Left lung (tissue), 10 donors: Measurements from ENCODE around the gene DLGAP1. TPM values are rescaled to one million over a fixed set of nuclear protein-coding genes. Genes with fewer than 3 reads are reported as not detected.

Source experiments
- ATAC-seq: fragments of 200-7000 bp; cut with Tn5 transposase; one replicate; pipeline ENCODE4 v1.9.1; 2020; ENCODE audit warnings: moderate library complexity
- DNase-seq, 4 donors: peaks; one replicate each; pipeline ENCODE4 v3.0.0-alpha.2; 2013 to 2020
- H3K27ac ChIP-seq, 2 donors: fragments of 200-600 bp; sonication (generic) in 1 of 2; one replicate each; pipeline versions ENCODE4 v1.5.0 to v1.8.0; 2020 to 2021
- H3K27me3 ChIP-seq, 2 donors: fragments of 200-600 bp; sonication (generic) in 1 of 2; one replicate each; pipeline versions ENCODE4 v1.5.0 to v1.8.0; 2020 to 2021
- H3K36me3 ChIP-seq, 2 donors: fragments of 200-600 bp; sonication (generic) in 1 of 2; one replicate each; pipeline versions ENCODE4 v1.5.0 to v1.8.0; 2020 to 2021
- H3K4me1 ChIP-seq, 2 donors: fragments of 200-600 bp; one replicate each; pipeline ENCODE4 v1.8.0; 2021
- H3K4me3 ChIP-seq, 2 donors: fragments of 200-600 bp; sonication (generic) in 1 of 2; one replicate each; pipeline versions ENCODE4 v1.5.0 to v1.8.0; 2020 to 2021; ENCODE audit warnings: mild to moderate bottlenecking in 1 of 2
- H3K9me3 ChIP-seq, 2 donors: fragments of 200-600 bp; sonication (generic) in 1 of 2; one replicate each; pipeline versions ENCODE4 v1.5.0 to v1.8.0; 2020 to 2021
- CTCF ChIP-seq, 2 donors: fragments of 200-600 bp; sonication (generic) in 1 of 2; IDR thresholded peaks; one replicate each; pipeline versions ENCODE4 v1.5.0 to v1.8.0; 2021; ENCODE audit warnings: antibody characterized with exemption in 2 of 2
- intact Hi-C, 2 donors: fragments of 100-400 bp; cut with DNase I; formaldehyde crosslinking; loops; one replicate each; pipeline versions ENCODE4 v1.11.2 to v1.14.2; 2022
- polyA plus RNA-seq, 6 donors: library from polyadenylated mRNA; unstranded; fragments of 120-200 nt; gene quantifications; one replicate each; pipeline ENCODE4 v1.2.1, GENCODE V29; 2013; ENCODE audit not compliant: insufficient read length in 6 of 6
- total RNA-seq, 2 donors: library from RNA; stranded (reverse); fragmentation: NEBNext Ultra II Directional; extraction: Animal tissue kit (Norgen Biotek cat#: 25700); gene quantifications; one replicate each; pipeline ENCODE4 v1.2.1, GENCODE V29; 2021
- donor health status: DM: no; HTN: yes; CAD: no.
- donor health status: DM: no; HTN: no; CAD: no.

DLGAP1 gene
- total and polyA plus RNA-seq, 8 donors = 1.6 to 4.0 (median 2.1) TPM

GRCh38 chr18:3663870-3664512 lies 791.1 kb downstream of the DLGAP1 start:
- Histone ChIP-seq H3K9me3 (no peaks in the 10 kb centered on the region), H3K36me3 (no peaks in the 10 kb centered on the region), H3K4me3 (no peak overlapping the region), H3K27me3 (no peaks in the 10 kb centered on the region), H3K4me1 (peaks cover 0 to 39% of the 10 kb centered on the region in 2 donors), H3K27ac (peak overlapping the region in 1 of 2 donors; percentile 69)
- intact Hi-C loops = loop anchor here (10.0 kb wide), 2 partner anchors 199 to 379 kb away; no protein-coding TSS in a partner anchor
- TF ChIP-seq CTCF (IDR thresholded peaks at IDR 0.05) = no peak
- ATAC-seq = no peak
- no peak for DNase-seq

GRCh38 chr18:3661989-3662388 lies 793.1 kb downstream of the DLGAP1 start:
- intact Hi-C loops = loop anchor here (10.0 kb wide), 2 partner anchors 197 to 377 kb away; no protein-coding TSS in a partner anchor
- peak overlapping the region in 1 of 2 donors; percentile 89 for H3K27ac ChIP-seq

GRCh38 chr18:3660739-3661515 lies 794.2 kb downstream of the DLGAP1 start:
- no peak overlapping the region for H3K4me3 ChIP-seq
- peaks cover 0 to 34% of the 10 kb centered on the region in 2 donors for H3K4me1 ChIP-seq
- no peak for DNase-seq
- H3K9me3 ChIP-seq = no peaks in the 10 kb centered on the region
- intact Hi-C loops = loop anchor here (10.0 kb wide), 2 partner anchors 196 to 376 kb away; no protein-coding TSS in a partner anchor
- H3K36me3 ChIP-seq = no peaks in the 10 kb centered on the region
- peak overlapping the region; percentile 52 to 89 for H3K27ac ChIP-seq
- H3K27me3 ChIP-seq = no peaks in the 10 kb centered on the region
- no peak for TF ChIP-seq CTCF (IDR thresholded peaks at IDR 0.05)
- ATAC-seq = peak; percentile 48

More at GRCh38 chr18:3661989-3662388, 793.1 kb downstream of the DLGAP1 start:
- no peaks in the 10 kb centered on the region for H3K27me3 ChIP-seq
- no peaks in the 10 kb centered on the region for H3K9me3 ChIP-seq
- no peak overlapping the region for H3K4me3 ChIP-seq
- no peaks in the 10 kb centered on the region for H3K36me3 ChIP-seq
- no peak for DNase-seq
- no peak for ATAC-seq
- H3K4me1 ChIP-seq = peaks cover 0 to 39% of the 10 kb centered on the region in 2 donors
- TF ChIP-seq CTCF (IDR thresholded peaks at IDR 0.05) = no peak

- H3K4me3 ChIP-seq = no peak overlapping the region
- intact Hi-C loops = no loop called here
- no peaks in the 10 kb centered on the region for H3K9me3 ChIP-seq
- peaks cover 0 to 23% of the 10 kb centered on the region in 2 donors for H3K4me1 ChIP-seq
- H3K27me3 ChIP-seq = no peaks in the 10 kb centered on the region
- ATAC-seq (no peak), DNase-seq (no peak)
- H3K27ac ChIP-seq = no peak overlapping the region
- TF ChIP-seq CTCF (IDR thresholded peaks at IDR 0.05) = no peak
- no peaks in the 10 kb centered on the region for H3K36me3 ChIP-seq
These were observed 796.6 kb downstream of the DLGAP1 start for GRCh38 chr18:3658529-3658928.
